NCI-H1417 treated with DMSO at 0.1 percent for 48 hours (cell line): Measurements from ENCODE around the gene CMPK1.
"Not testable (repeated sequence)": the region's sequence is repeated elsewhere in the genome, so short reads cannot be mapped to it uniquely, and the experiment has no call there.

ENCODE experiments used
- DNase-seq: peaks from one replicate; lab custom pipeline; 2025; lab: John Stamatoyannopoulos, UW

Gene CMPK1

GRCh38 chr1:47338249-47339077 is 4.9 kb downstream of the CMPK1 start:
- DNase-seq: no peak

GRCh38 chr1:47340227-47340626 is 6.6 kb downstream of the CMPK1 start:
- no peak for DNase-seq

- DNase-seq: not testable (repeated sequence)
Measured at GRCh38 chr1:47346979-47347378, 13.4 kb downstream of the CMPK1 start.

GRCh38 chr1:47347735-47348134 is 14.1 kb downstream of the CMPK1 start:
- no peak for DNase-seq

GRCh38 chr1:47348246-47348645 is 14.7 kb downstream of the CMPK1 start:
- DNase-seq: no peak

- DNase-seq: no peak
Measured at GRCh38 chr1:47351305-47351704, 17.7 kb downstream of the CMPK1 start.

- DNase-seq: no peak
Measured at GRCh38 chr1:47361380-47361779, 27.8 kb downstream of the CMPK1 start.

GRCh38 chr1:47362828-47363227 is 29.2 kb downstream of the CMPK1 start:
- no peak for DNase-seq

- no peak for DNase-seq
Measured at GRCh38 chr1:47367651-47368050, 34.1 kb downstream of the CMPK1 start.

- DNase-seq: no peak
Measured at GRCh38 chr1:47371016-47371517, 37.5 kb downstream of the CMPK1 start.

GRCh38 chr1:47374501-47374900 is 40.9 kb downstream of the CMPK1 start:
- no peak for DNase-seq

- no peak for DNase-seq
Measured at GRCh38 chr1:47378147-47378546, 44.6 kb downstream of the CMPK1 start.

GRCh38 chr1:47380699-47381098 is 47.1 kb downstream of the CMPK1 start:
- no peak for DNase-seq

- DNase-seq: no peak
Measured at GRCh38 chr1:47382399-47382983, 48.9 kb downstream of the CMPK1 start.

- DNase-seq: no peak
Measured at GRCh38 chr1:47384083-47384482, 50.5 kb downstream of the CMPK1 start.

GRCh38 chr1:47385020-47385419 is 51.4 kb downstream of the CMPK1 start:
- no peak for DNase-seq

- no peak for DNase-seq
Measured at GRCh38 chr1:47386268-47386667, 52.7 kb downstream of the CMPK1 start.

- no peak for DNase-seq
Measured at GRCh38 chr1:47388030-47388890, 54.7 kb downstream of the CMPK1 start.

- DNase-seq: no peak
Measured at GRCh38 chr1:47388891-47389238, 55.3 kb downstream of the CMPK1 start.

- DNase-seq: no peak
Measured at GRCh38 chr1:47389731-47390130, 56.1 kb downstream of the CMPK1 start.

GRCh38 chr1:47390843-47391242 is 57.3 kb downstream of the CMPK1 start:
- no peak for DNase-seq

- DNase-seq: no peak
Measured at GRCh38 chr1:47393141-47393540, 59.6 kb downstream of the CMPK1 start.

- no peak for DNase-seq
Measured at GRCh38 chr1:47395433-47395832, 61.8 kb downstream of the CMPK1 start.
